Neuronal stem cell (in vitro differentiated cells): ENCODE data around the gene SLC6A11.

Source experiments
- DNase-seq: peaks from one replicate; pipeline ENCODE4 v3.0.0-alpha.2; 2013; ENCODE audit warnings: low spot score
- H2AFZ ChIP-seq: one replicate; pipeline ENCODE4 v1.6.1; 2013; ENCODE audit warnings: mild to moderate bottlenecking, low read length, inconsistent platforms
- H2AK5ac ChIP-seq: 2 replicates; pipeline ENCODE4 v1.6.1; 2013; ENCODE audit warnings: low read depth, mild to moderate bottlenecking, inconsistent platforms, low read length, moderate library complexity, mixed read lengths
- H2BK120ac ChIP-seq: 2 replicates; pipeline ENCODE4 v1.6.1; 2013; ENCODE audit warnings: low read depth, mild to moderate bottlenecking, inconsistent platforms, low read length, moderate library complexity, mixed read lengths
- H2BK12ac ChIP-seq: one replicate; pipeline ENCODE4 v1.6.1; 2013; ENCODE audit warnings: low read length, inconsistent platforms
- H2BK15ac ChIP-seq: 2 replicates; pipeline ENCODE4 v1.6.1; 2013; ENCODE audit warnings: mild to moderate bottlenecking, low read length, inconsistent platforms, mixed read lengths
- H2BK5ac ChIP-seq: one replicate; pipeline ENCODE4 v1.6.1; 2013; ENCODE audit warnings: inconsistent platforms, mild to moderate bottlenecking, low read length, moderate library complexity
- H3K14ac ChIP-seq: one replicate; pipeline ENCODE4 v1.6.1; 2013; ENCODE audit warnings: low read length, inconsistent platforms
- H3K18ac ChIP-seq: 2 replicates; pipeline ENCODE4 v1.6.1; 2013; ENCODE audit warnings: low read length, inconsistent platforms
- H3K23ac ChIP-seq: 2 replicates; pipeline ENCODE4 v1.6.1; 2013; ENCODE audit warnings: low read depth, mild to moderate bottlenecking, mixed read lengths, low read length, inconsistent platforms; ENCODE audit not compliant: poor library complexity
- H3K27ac ChIP-seq: replicated peaks from 3 replicates; pipeline ENCODE4 v1.5.1; 2013; ENCODE audit warnings: low read length, inconsistent platforms
- H3K27me3 ChIP-seq, 3 experiments: 2 replicates each; pipeline ENCODE4 v1.6.1; 2013; ENCODE audit warnings: low read length in 3 of 3, mild to moderate bottlenecking in 2 of 3, inconsistent platforms in 1 of 3, low read depth in 1 of 3, mixed read lengths in 1 of 3, moderate library complexity in 1 of 3; ENCODE audit not compliant: control insufficient read depth in 3 of 3, insufficient read depth in 3 of 3
- H3K36me3 ChIP-seq, 2 donors: replicated peaks in 1 of 2; 2 replicates each; pipeline ENCODE4 v1.6.1; 2013; ENCODE audit warnings: low read length in 2 of 2; ENCODE audit not compliant: control insufficient read depth in 2 of 2, insufficient read depth in 2 of 2
- H3K4ac ChIP-seq: 2 replicates; pipeline ENCODE4 v1.6.1; 2013; ENCODE audit warnings: inconsistent platforms, mild to moderate bottlenecking, low read length, moderate library complexity
- H3K4me1 ChIP-seq, 2 donors: 1 replicate in 1 of 2; 2 replicates in 1 of 2; pipeline ENCODE4 v1.6.1; 2013; ENCODE audit warnings: low read length in 2 of 2, low read depth in 1 of 2; ENCODE audit not compliant: control insufficient read depth in 2 of 2, insufficient read depth in 1 of 2
- H3K4me2 ChIP-seq: one replicate; pipeline ENCODE4 v1.6.1; 2013; ENCODE audit warnings: mild to moderate bottlenecking, low read length, inconsistent platforms; ENCODE audit not compliant: insufficient read depth, poor library complexity, severe bottlenecking
- H3K4me3 ChIP-seq, 2 donors: 2 replicates each; pipeline ENCODE4 v1.5.1; 2013; ENCODE audit warnings: low read length in 2 of 2, mild to moderate bottlenecking in 2 of 2, inconsistent platforms in 1 of 2, moderate library complexity in 1 of 2
- H3K79me1 ChIP-seq: one replicate; pipeline ENCODE4 v1.6.1; 2013; ENCODE audit warnings: low read depth, mild to moderate bottlenecking, inconsistent platforms, low read length, moderate library complexity
- H3K9ac ChIP-seq: one replicate; pipeline ENCODE4 v1.6.1; 2013; ENCODE audit warnings: mild to moderate bottlenecking, low read depth, low read length, inconsistent platforms; ENCODE audit not compliant: poor library complexity
- H3K9me3 ChIP-seq, 2 donors: replicated peaks in 1 of 2; 2 replicates each; pipeline versions ENCODE3 to v1.6.1; 2013; ENCODE audit warnings: low read length in 2 of 2, mild to moderate bottlenecking in 2 of 2, inconsistent platforms in 1 of 2, low read depth in 1 of 2, mixed read lengths in 1 of 2, moderate library complexity in 1 of 2; ENCODE audit not compliant: control insufficient read depth in 2 of 2, insufficient read depth in 1 of 2
- H4K8ac ChIP-seq: one replicate; pipeline ENCODE4 v1.6.1; 2013; ENCODE audit warnings: low read depth, mild to moderate bottlenecking, inconsistent platforms, low read length, moderate library complexity
- H4K91ac ChIP-seq: one replicate; pipeline ENCODE4 v1.6.1; 2013; ENCODE audit warnings: low read length, low read depth, mild to moderate bottlenecking, inconsistent platforms; ENCODE audit not compliant: poor library complexity
- WGBS, 2 donors: extraction: QIAGEN DNeasy Blood & Tissue Kit; methylation state at CpG; one replicate each; pipeline ENCODE4 v1.1.7; 2013; ENCODE audit warnings: missing lambda C conversion rate in 2 of 2, mixed read lengths in 1 of 2; ENCODE audit not compliant: insufficient read length in 2 of 2, insufficient replicate concordance in 1 of 2; ENCODE audit errors: extremely low coverage in 2 of 2; 5-methylcytosine and 5-hydroxymethylcytosine counted together

Gene SLC6A11

GRCh38 chr3:10845001-10845761 is 29.2 kb downstream of the SLC6A11 start:
- Histone ChIP-seq H3K4me2 (no peak overlapping the region), H2AK5ac (no peak overlapping the region), H3K79me1 (no peaks in the 10 kb centered on the region), H2BK5ac (no peak overlapping the region), H3K4ac (no peak overlapping the region), H3K14ac (no peak overlapping the region), H3K23ac (no peak overlapping the region), H3K27ac (no peak overlapping the region), H2BK120ac (no peak overlapping the region), H3K4me1 (peaks cover 0 to 2% of the 10 kb centered on the region in 2 donors), H2AFZ (no peak overlapping the region), H2BK12ac (no peak overlapping the region), H4K8ac (no peak overlapping the region), H3K18ac (no peak overlapping the region), H4K91ac (no peak overlapping the region), H3K4me3 (no peak overlapping the region), H3K9ac (no peak overlapping the region), H3K9me3 (no peaks in the 10 kb centered on the region), H3K36me3 (no peaks in the 10 kb centered on the region), H2BK15ac (no peak overlapping the region), H3K27me3 (no peaks in the 10 kb centered on the region)
- WGBS, 2 donors, result no CpG with 5 or more reads among the region's 6 CpGs
- no peak for DNase-seq

- no peaks in the 10 kb centered on the region for H3K9me3 ChIP-seq
- H2AK5ac ChIP-seq, result no peak overlapping the region
- no peak overlapping the region for H4K8ac ChIP-seq
- no CpG with 5 or more reads among the region's 5 CpGs for WGBS, 2 donors
- no peak overlapping the region for H2AFZ ChIP-seq
- H3K79me1 ChIP-seq, result no peaks in the 10 kb centered on the region
- no peak overlapping the region for H3K23ac ChIP-seq
- no peak overlapping the region for H2BK5ac ChIP-seq
- H3K14ac ChIP-seq, result no peak overlapping the region
- no peak overlapping the region for H2BK12ac ChIP-seq
- H3K4me1 ChIP-seq, result peaks cover 0 to 6% of the 10 kb centered on the region in 2 donors
- no peak overlapping the region for H3K27ac ChIP-seq
- H3K4ac ChIP-seq, result no peak overlapping the region
- no peak for DNase-seq
- H4K91ac ChIP-seq, result no peak overlapping the region
- H3K4me3 ChIP-seq, result no peak overlapping the region
- no peak overlapping the region for H3K18ac ChIP-seq
- no peak overlapping the region for H2BK120ac ChIP-seq
- H3K9ac ChIP-seq, result no peak overlapping the region
- H3K4me2 ChIP-seq, result no peak overlapping the region
- no peaks in the 10 kb centered on the region for H3K27me3 ChIP-seq
- H2BK15ac ChIP-seq, result no peak overlapping the region
- H3K36me3 ChIP-seq, result no peaks in the 10 kb centered on the region
These were observed 30.0 kb downstream of the SLC6A11 start for GRCh38 chr3:10845839-10846656.

- Histone ChIP-seq H3K9me3 (no peaks in the 10 kb centered on the region), H3K23ac (no peak overlapping the region), H2BK120ac (no peak overlapping the region), H3K4me1 (peaks cover 0 to 10% of the 10 kb centered on the region in 2 donors), H2BK12ac (no peak overlapping the region), H3K27ac (no peak overlapping the region), H3K36me3 (no peaks in the 10 kb centered on the region), H4K91ac (no peak overlapping the region), H3K27me3 (no peaks in the 10 kb centered on the region), H2AK5ac (no peak overlapping the region), H3K9ac (no peak overlapping the region), H3K4me2 (no peak overlapping the region), H3K18ac (no peak overlapping the region), H2BK5ac (no peak overlapping the region), H2BK15ac (no peak overlapping the region), H3K14ac (no peak overlapping the region), H4K8ac (no peak overlapping the region), H2AFZ (no peak overlapping the region), H3K4me3 (no peak overlapping the region), H3K79me1 (no peaks in the 10 kb centered on the region), H3K4ac (no peak overlapping the region)
- DNase-seq, result no peak
- WGBS, 2 donors, result no CpG with 5 or more reads among the region's 4 CpGs
These were observed 30.6 kb downstream of the SLC6A11 start for GRCh38 chr3:10846657-10846975.

GRCh38 chr3:10848261-10848660 is 32.2 kb downstream of the SLC6A11 start:
- H2AFZ ChIP-seq, result no peak overlapping the region
- H3K4me1 ChIP-seq, result peaks cover 0 to 13% of the 10 kb centered on the region in 2 donors
- no peak overlapping the region for H2AK5ac ChIP-seq
- no peaks in the 10 kb centered on the region for H3K9me3 ChIP-seq
- no peak for DNase-seq
- no peak overlapping the region for H3K23ac ChIP-seq
- no peaks in the 10 kb centered on the region for H3K27me3 ChIP-seq
- no peak overlapping the region for H3K4me3 ChIP-seq
- no peak overlapping the region for H3K27ac ChIP-seq
- no peak overlapping the region for H2BK120ac ChIP-seq
- no peak overlapping the region for H3K14ac ChIP-seq
- no peak overlapping the region for H3K4ac ChIP-seq
- H2BK12ac ChIP-seq, result no peak overlapping the region
- no peak overlapping the region for H3K9ac ChIP-seq
- no peak overlapping the region for H4K8ac ChIP-seq
- no peak overlapping the region for H3K18ac ChIP-seq
- H4K91ac ChIP-seq, result no peak overlapping the region
- no peaks in the 10 kb centered on the region for H3K79me1 ChIP-seq
- no peaks in the 10 kb centered on the region for H3K36me3 ChIP-seq
- no peak overlapping the region for H2BK15ac ChIP-seq
- no peak overlapping the region for H2BK5ac ChIP-seq
- WGBS, 2 donors, result no CpG with 5 or more reads among the region's 3 CpGs
- no peak overlapping the region for H3K4me2 ChIP-seq
